ENCODE data around the gene FIGLA.

GRCh38 chr2:70768590-70769085 lies 21.8 kb downstream of the FIGLA start:
- no peak for TF ChIP-seq CTCF (conservative IDR thresholded peaks at IDR 0.05)
- no peak for TF ChIP-seq EZH2 (IDR thresholded peaks at IDR 0.05; ENCODE audit: low read depth)
